Heart left ventricle (tissue), 16 donors: ENCODE results near the gene CAMKK2. TPM values are rescaled to one million over a fixed set of nuclear protein-coding genes. Genes with fewer than 3 reads are reported as not detected.

Experiments used
- ATAC-seq, 4 donors: fragments of 200-7000 bp; cut with Tn5 transposase; one replicate each; pipeline ENCODE4 v1.9.1; 2020 to 2022; ENCODE audit warnings: moderate library complexity in 4 of 4, mild to moderate bottlenecking in 3 of 4, moderate number of reproducible peaks in 1 of 4
- DNase-seq, 5 donors: peaks; one replicate each; pipeline ENCODE4 v3.0.0-alpha.2; 2020
- H3K27ac ChIP-seq, 12 donors: fragments of 200-600 bp; sonication (generic) in 4 of 12; one replicate each; pipeline versions ENCODE4 v1.5.0 to v1.8.0; 2016 to 2022; ENCODE audit warnings: mild to moderate bottlenecking in 2 of 12
- H3K27me3 ChIP-seq, 9 donors: fragments of 200-600 bp; sonication (generic) in 2 of 9; one replicate each; pipeline versions ENCODE4 v1.5.1 to v1.8.0; 2016 to 2022; ENCODE audit warnings: mild to moderate bottlenecking in 3 of 9
- H3K36me3 ChIP-seq, 9 donors: fragments of 200-600 bp; sonication (generic) in 2 of 9; one replicate each; pipeline versions ENCODE4 v1.5.0 to v1.8.0; 2018 to 2022; ENCODE audit warnings: mild to moderate bottlenecking in 2 of 9
- H3K4me1 ChIP-seq, 12 donors: fragments of 200-600 bp; sonication (generic) in 4 of 12; one replicate each; pipeline versions ENCODE4 v1.5.0 to v1.8.0; 2016 to 2022; ENCODE audit warnings: mild to moderate bottlenecking in 3 of 12
- H3K4me3 ChIP-seq, 12 donors: fragments of 200-600 bp; sonication (generic) in 4 of 12; one replicate each; pipeline versions ENCODE4 v1.5.0 to v1.8.0; 2017 to 2022; ENCODE audit warnings: mild to moderate bottlenecking in 9 of 12, moderate library complexity in 4 of 12
- H3K9me3 ChIP-seq, 12 donors: fragments of 200-600 bp; sonication (generic) in 4 of 12; one replicate each; pipeline versions ENCODE4 v1.5.0 to v1.8.0; 2016 to 2022; ENCODE audit warnings: mild to moderate bottlenecking in 1 of 12
- CTCF ChIP-seq, 12 donors: fragments of 200-600 bp; sonication (generic) in 4 of 12; IDR thresholded peaks; one replicate each; pipeline versions ENCODE4 v1.5.0 to v1.8.0; 2018 to 2022; ENCODE audit warnings: antibody characterized with exemption in 12 of 12, mild to moderate bottlenecking in 5 of 12
- POLR2A ChIP-seq, 2 donors: fragments of 450-650 bp; IDR thresholded peaks; one replicate each; pipeline ENCODE4 v1.6.1; 2017; ENCODE audit warnings: antibody characterized with exemption in 2 of 2, mild to moderate bottlenecking in 2 of 2, moderate library complexity in 2 of 2
- WGBS, 4 donors: extraction: QIAGEN DNeasy Blood & Tissue Kit in 2 of 4; methylation state at CpG; one replicate each; pipeline versions ENCODE4 v1.1.5 to v1.1.7; 2013 to 2018; 5-methylcytosine and 5-hydroxymethylcytosine counted together
- intact Hi-C, 10 donors: fragments of 100-400 bp; cut with DNase I; formaldehyde crosslinking; loops; one replicate each; pipeline versions ENCODE4 v1.11.1 to v1.14.2; 2022
- polyA plus RNA-seq, 2 donors: library from polyadenylated mRNA; stranded (reverse); fragments of 200-250 nt; gene quantifications; one replicate each; pipeline ENCODE4 v1.2.3, GENCODE V29; 2013
- total RNA-seq, 9 donors: library from RNA; depleted of rRNA in 2 of 9; stranded (reverse); fragments of >200 nt in 2 of 9; fragmentation: NEBNext Ultra II Directional in 3 of 9; extraction: Animal tissue kit (Norgen Biotek cat#: 25700) in 3 of 9; gene quantifications; one replicate each; pipeline versions ENCODE4 v1.1.0 to v1.2.4, GENCODE V29; 2016 to 2023
- donor health status: ischemic (EF 13 %, LVEDD 7.1; RV severe dilation, severe dysfunction).
- donor health status: healthy with polysubstance abuse.
- donor health status: DM: no; HTN: yes; CAD: no.
- donor health status: DM: no; HTN: no; CAD: no.
- donor health status: ischemic (EF 25% LVEDD 6.9; RV normal size, moderate dysfunction).
- donor health status: ischemic (EF 25% LVEDD 5.7; RV mildly dilated, moderate dysfunction).
- donor health status: healthy.
- donor health status: DM: yes; HTN: yes; CAD: no.
- donor health status: ischemic (EF 35%, LVEDD 5.7; RV mildly dilated, moderate dysfunction).
- donor health status: nonischemic (EF 11% LVEDD 7.7; RV severe dilation, severe dysfunction).
- donor health status: DM: yes; HTN: yes; CAD: no.
- donor health status: PGD.
- donor health status: ischemic (EF 29% LVEDD 5.4; RV normal size, mild dysfunction).
- donor health status: nonischemic (EF 23%, LVEDD 6.1; RV moderate dilation, normal function).

Gene CAMKK2
- total and polyA plus RNA-seq, 11 donors: 7.4 to 28.2 (median 16.0) TPM

- H3K4me1 ChIP-seq: peaks cover 0 to 70% (median 35%) of the 10 kb centered on the region in 12 donors
- DNase-seq: no peak
- 72 to 83% (median 78%) methylated on average over 10 of the region's 10 CpGs for WGBS, 4 donors
- intact Hi-C loops: no loop called here
- H3K9me3 ChIP-seq: no peaks in the 10 kb centered on the region
- no peak for ATAC-seq
- peaks cover 0 to 24% (median 15%) of the 10 kb centered on the region in 9 donors for H3K36me3 ChIP-seq
- TF ChIP-seq POLR2A (IDR thresholded peaks at IDR 0.05): no peak
- TF ChIP-seq CTCF (IDR thresholded peaks at IDR 0.05): no peak
- H3K27me3 ChIP-seq: no peaks in the 10 kb centered on the region
- H3K27ac ChIP-seq: no peak overlapping the region
- peak overlapping the region in 3 of 12 donors; percentile 88 to 100 (median 99) for H3K4me3 ChIP-seq
Observed at GRCh38 chr12:121294151-121294889, 2.2 kb downstream of the CAMKK2 start.

- DNase-seq (no peak), ATAC-seq (no peak)
- TF ChIP-seq CTCF (IDR thresholded peaks at IDR 0.05): no peak
- TF ChIP-seq POLR2A (IDR thresholded peaks at IDR 0.05): no peak
- Histone ChIP-seq H3K27ac (no peak overlapping the region), H3K36me3 (peaks cover 0 to 24% (median 15%) of the 10 kb centered on the region in 9 donors), H3K27me3 (no peaks in the 10 kb centered on the region), H3K4me3 (no peak overlapping the region), H3K9me3 (no peaks in the 10 kb centered on the region), H3K4me1 (peaks cover 0 to 77% (median 40%) of the 10 kb centered on the region in 12 donors)
- intact Hi-C loops: no loop called here
- WGBS, 4 donors: 85 to 91% (median 88%) methylated on average over 4 of the region's 4 CpGs
Observed at GRCh38 chr12:121293603-121294002, 2.9 kb downstream of the CAMKK2 start.

GRCh38 chr12:121290410-121290809, 6.1 kb downstream of the CAMKK2 start:
- no peak for ATAC-seq
- intact Hi-C loops: no loop called here
- Histone ChIP-seq H3K27me3 (no peaks in the 10 kb centered on the region), H3K4me1 (peaks cover 0 to 85% (median 30%) of the 10 kb centered on the region in 12 donors), H3K4me3 (no peak overlapping the region), H3K36me3 (peaks cover 0 to 24% (median 15%) of the 10 kb centered on the region in 9 donors), H3K9me3 (no peaks in the 10 kb centered on the region), H3K27ac (peak overlapping the region in 3 of 12 donors; percentile 0 to 47 (median 3))
- TF ChIP-seq CTCF (IDR thresholded peaks at IDR 0.05): no peak
- no peak for TF ChIP-seq POLR2A (IDR thresholded peaks at IDR 0.05)
- 97 to 99% (median 98%) methylated on average over 5 of the region's 5 CpGs for WGBS, 4 donors
- DNase-seq: no peak

- intact Hi-C loops: no loop called here
- Histone ChIP-seq H3K9me3 (no peaks in the 10 kb centered on the region), H3K36me3 (peaks cover 0 to 24% (median 15%) of the 10 kb centered on the region in 9 donors), H3K27me3 (no peaks in the 10 kb centered on the region), H3K27ac (peak overlapping the region in 5 of 12 donors; percentile 0 to 64 (median 47)), H3K4me3 (no peak overlapping the region), H3K4me1 (peaks cover 0 to 84% (median 27%) of the 10 kb centered on the region in 12 donors)
- DNase-seq (no peak), ATAC-seq (peak in 2 of 4 donors; percentile 32 to 39)
- TF ChIP-seq POLR2A (IDR thresholded peaks at IDR 0.05): no peak
- TF ChIP-seq CTCF (IDR thresholded peaks at IDR 0.05): no peak
- WGBS, 4 donors: 68 to 82% (median 80%) methylated on average over 7 of the region's 7 CpGs
Observed at GRCh38 chr12:121289962-121290361, 6.5 kb downstream of the CAMKK2 start.
